Ishikawa (cell line): ENCODE measurements around the gene PODNL1.
A peak's percentile ranks its signal among the peaks of the same experiment; 100 is the strongest.

Source experiments
- CEBPB ChIP-seq: IDR thresholded peaks from 2 replicates; pipeline ENCODE4 v1.6.1; 2012
- CREB1 ChIP-seq: IDR thresholded peaks from 2 replicates; pipeline ENCODE4 v1.6.1; 2012; ENCODE audit warnings: low read depth
- EGR1 ChIP-seq: IDR thresholded peaks from 2 replicates; pipeline ENCODE4 v1.6.1; 2012
- EP300 ChIP-seq: IDR thresholded peaks from 2 replicates; pipeline ENCODE4 v1.6.1; 2012; ENCODE audit warnings: borderline replicate concordance
- FOXM1 ChIP-seq: IDR thresholded peaks from 2 replicates; pipeline ENCODE4 v1.6.1; 2012; ENCODE audit warnings: low read depth, borderline replicate concordance
- MAX ChIP-seq: IDR thresholded peaks from 2 replicates; pipeline ENCODE4 v1.6.1; 2012
- NFIC ChIP-seq: IDR thresholded peaks from 2 replicates; pipeline ENCODE4 v1.6.1; 2012
- RAD21 ChIP-seq: IDR thresholded peaks from 2 replicates; pipeline ENCODE4 v1.6.1; 2012; ENCODE audit warnings: low read depth
- REST ChIP-seq: IDR thresholded peaks from 2 replicates; pipeline ENCODE4 v1.6.1; 2012; ENCODE audit warnings: low read depth, mild to moderate bottlenecking
- TAF1 ChIP-seq: IDR thresholded peaks from 2 replicates; pipeline ENCODE4 v1.6.1; 2012; ENCODE audit warnings: low read depth, mild to moderate bottlenecking
- TCF12 ChIP-seq: IDR thresholded peaks from 2 replicates; pipeline ENCODE4 v1.6.1; 2012; ENCODE audit warnings: low read depth
- TEAD4 ChIP-seq: IDR thresholded peaks from 2 replicates; pipeline ENCODE4 v1.6.1; 2012
- USF1 ChIP-seq: IDR thresholded peaks from 2 replicates; pipeline ENCODE4 v1.6.1; 2012
- YY1 ChIP-seq: IDR thresholded peaks from 2 replicates; pipeline ENCODE4 v1.6.1; 2012; ENCODE audit warnings: low read depth
- ZBTB7A ChIP-seq: IDR thresholded peaks from 2 replicates; pipeline ENCODE4 v1.6.1; 2012; ENCODE audit warnings: low read depth

PODNL1 gene

GRCh38 chr19:13951799-13952153, 13.6 kb upstream of the PODNL1 start:
- TF ChIP-seq RAD21 (no peak), CREB1 (no peak), TAF1 (no peak), MAX (no peak), EP300 (no peak), EGR1 (no peak), FOXM1 (no peak)

GRCh38 chr19:13951043-13951442, 12.8 kb upstream of the PODNL1 start:
- TF ChIP-seq USF1 = no peak
- TF ChIP-seq EP300 = no peak
- TF ChIP-seq MAX = no peak
- TF ChIP-seq TCF12 = no peak

GRCh38 chr19:13946414-13946813, 8.2 kb upstream of the PODNL1 start:
- TF ChIP-seq REST (no peak), MAX (no peak), CREB1 (no peak), RAD21 (no peak), ZBTB7A (no peak), CEBPB (no peak), TCF12 (no peak)

- TF ChIP-seq USF1 (peak; percentile 85), RAD21 (no peak), MAX (no peak), REST (no peak), NFIC (no peak), ZBTB7A (no peak), EP300 (no peak)
These were observed 3.9 kb upstream of the PODNL1 start for GRCh38 chr19:13942023-13942684.

GRCh38 chr19:13937479-13938300, 527 bp downstream of the PODNL1 start:
- no peak for TF ChIP-seq ZBTB7A

GRCh38 chr19:13935765-13936510, 2.3 kb downstream of the PODNL1 start:
- no peak for TF ChIP-seq YY1
- no peak for TF ChIP-seq CREB1
- no peak for TF ChIP-seq MAX
- no peak for TF ChIP-seq TAF1
- TF ChIP-seq EP300 = no peak
- TF ChIP-seq TCF12 = no peak
- no peak for TF ChIP-seq CEBPB
- TF ChIP-seq TEAD4 = no peak
- no peak for TF ChIP-seq FOXM1
- no peak for TF ChIP-seq USF1
- no peak for TF ChIP-seq ZBTB7A
- no peak for TF ChIP-seq EGR1
- TF ChIP-seq RAD21 = no peak
- TF ChIP-seq REST = no peak
- no peak for TF ChIP-seq NFIC
